Endodermal cell (in vitro differentiated cells): ENCODE data around the gene FAM81B. TPM values are rescaled to one million over a fixed set of nuclear protein-coding genes. Genes with fewer than 3 reads are reported as not detected.

Experiments used
- DNase-seq: peaks from one replicate; pipeline ENCODE4 v3.0.0-alpha.2; 2017
- H3K27ac ChIP-seq: 2 replicates; pipeline ENCODE4 v1.5.1; 2013; ENCODE audit warnings: mild to moderate bottlenecking, low read depth, low read length, moderate library complexity
- H3K27me3 ChIP-seq: 2 replicates; pipeline ENCODE4 v1.6.1; 2013; ENCODE audit warnings: mild to moderate bottlenecking, low read length, moderate library complexity; ENCODE audit not compliant: insufficient read depth, control insufficient read depth, poor library complexity, severe bottlenecking
- H3K36me3 ChIP-seq: 2 replicates; pipeline ENCODE4 v1.7.0; 2013; ENCODE audit warnings: mild to moderate bottlenecking, low read length, moderate library complexity; ENCODE audit not compliant: control insufficient read depth, insufficient read depth
- H3K4me1 ChIP-seq: one replicate; pipeline ENCODE4 v1.7.0; 2013; ENCODE audit warnings: low read length; ENCODE audit not compliant: control insufficient read depth, insufficient read depth
- H3K4me3 ChIP-seq: 2 replicates; pipeline ENCODE4 v1.5.1; 2013; ENCODE audit warnings: mild to moderate bottlenecking, low read length, moderate library complexity
- H3K9ac ChIP-seq: 2 replicates; pipeline ENCODE4 v1.6.1; 2013; ENCODE audit warnings: mild to moderate bottlenecking, low read length, moderate library complexity; ENCODE audit not compliant: poor library complexity, severe bottlenecking; ENCODE audit errors: extremely low read depth
- H3K9me3 ChIP-seq: 2 replicates; pipeline ENCODE4 v1.6.1; 2013; ENCODE audit warnings: mild to moderate bottlenecking, low read length, moderate library complexity; ENCODE audit not compliant: control insufficient read depth
- H3K27ac Mint-ChIP-seq: 2 replicates; pipeline ENCODE4 v1.8.0; 2020; ENCODE audit warnings: mixed read lengths
- H3K27me3 Mint-ChIP-seq: 2 replicates; pipeline ENCODE4 v1.8.0; 2021; ENCODE audit warnings: mild to moderate bottlenecking, mixed read lengths; ENCODE audit not compliant: insufficient read depth
- H3K36me3 Mint-ChIP-seq: 2 replicates; pipeline ENCODE4 v1.8.0; 2020; ENCODE audit warnings: low read depth, mixed read lengths
- H3K4me1 Mint-ChIP-seq: 2 replicates; pipeline ENCODE4 v1.8.0; 2020; ENCODE audit warnings: mixed read lengths
- H3K4me3 Mint-ChIP-seq: 2 replicates; pipeline ENCODE4 v1.8.0; 2020; ENCODE audit warnings: mild to moderate bottlenecking, moderate library complexity, mixed read lengths
- H3K9me3 Mint-ChIP-seq: 2 replicates; pipeline ENCODE4 v1.8.0; 2020; ENCODE audit warnings: mild to moderate bottlenecking, mixed read lengths
- total RNA-seq, 2 donors: library from RNA; stranded (reverse); fragmentation: NEBNext Ultra II Directional in 1 of 2; extraction: Animal tissue kit (Norgen Biotek cat#: 25700) in 1 of 2; gene quantifications; 2 replicates in 1 of 2; 3 replicates in 1 of 2; pipeline ENCODE4 v1.2.1, GENCODE V29; 2021
- TF ChIP-seq, protein P1 (sequence below): fragments of 200-600 bp; sonication (generic); conservative IDR thresholded peaks from 2 replicates; pipeline ENCODE4 v1.5.0; 2021; ENCODE audit warnings: antibody characterized with exemption, mild to moderate bottlenecking

Gene FAM81B
- total RNA-seq, 2 donors from 2014 or later, result not detected

- Histone ChIP-seq H3K9ac (no peak overlapping the region), H3K36me3 (peaks cover 83% of the 10 kb centered on the region), H3K27ac (no peak overlapping the region), H3K9me3 (peaks cover 32% of the 10 kb centered on the region), H3K27me3 (no peaks in the 10 kb centered on the region), H3K4me1 (no peaks in the 10 kb centered on the region), H3K4me3 (no peak overlapping the region)
- TF ChIP-seq, protein P1, sequence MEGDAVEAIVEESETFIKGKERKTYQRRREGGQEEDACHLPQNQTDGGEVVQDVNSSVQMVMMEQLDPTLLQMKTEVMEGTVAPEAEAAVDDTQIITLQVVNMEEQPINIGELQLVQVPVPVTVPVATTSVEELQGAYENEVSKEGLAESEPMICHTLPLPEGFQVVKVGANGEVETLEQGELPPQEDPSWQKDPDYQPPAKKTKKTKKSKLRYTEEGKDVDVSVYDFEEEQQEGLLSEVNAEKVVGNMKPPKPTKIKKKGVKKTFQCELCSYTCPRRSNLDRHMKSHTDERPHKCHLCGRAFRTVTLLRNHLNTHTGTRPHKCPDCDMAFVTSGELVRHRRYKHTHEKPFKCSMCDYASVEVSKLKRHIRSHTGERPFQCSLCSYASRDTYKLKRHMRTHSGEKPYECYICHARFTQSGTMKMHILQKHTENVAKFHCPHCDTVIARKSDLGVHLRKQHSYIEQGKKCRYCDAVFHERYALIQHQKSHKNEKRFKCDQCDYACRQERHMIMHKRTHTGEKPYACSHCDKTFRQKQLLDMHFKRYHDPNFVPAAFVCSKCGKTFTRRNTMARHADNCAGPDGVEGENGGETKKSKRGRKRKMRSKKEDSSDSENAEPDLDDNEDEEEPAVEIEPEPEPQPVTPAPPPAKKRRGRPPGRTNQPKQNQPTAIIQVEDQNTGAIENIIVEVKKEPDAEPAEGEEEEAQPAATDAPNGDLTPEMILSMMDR, result no peak
- peaks cover 4% of the 10 kb centered on the region for H3K9me3 Mint-ChIP-seq
- H3K4me3 Mint-ChIP-seq, result no peak overlapping the region
- no peak for DNase-seq
- no peaks in the 10 kb centered on the region for H3K4me1 Mint-ChIP-seq
- H3K27ac Mint-ChIP-seq, result no peak overlapping the region
- H3K27me3 Mint-ChIP-seq, result no peaks in the 10 kb centered on the region
- H3K36me3 Mint-ChIP-seq, result peaks cover 71% of the 10 kb centered on the region
Observed at GRCh38 chr5:95487880-95488279, 96.7 kb downstream of the FAM81B start.

Other genes with a start within 250 kb of the FAM81B start
- 1 to 10 TPM in 1 of 2 donors, under 1 TPM in 1; 0.71 to 3.7 TPM for gene MCTP1, start 106.3 kb upstream of the FAM81B start, total RNA-seq
- 10 to 100 TPM; 83.2 to 89.3 TPM for gene SKIC3, start 163.6 kb downstream of the FAM81B start, total RNA-seq
- 10 to 100 TPM; 11.7 to 13.5 TPM for gene ARSK, start 163.7 kb downstream of the FAM81B start, total RNA-seq
- under 1 TPM; 0.13 to 0.22 TPM for gene GPR150, start 228.7 kb downstream of the FAM81B start, total RNA-seq